Fibroblast of gingiva (primary cell): ENCODE data around the gene GRID1.
"Not testable (repeated sequence)": the region's sequence is repeated elsewhere in the genome, so short reads cannot be mapped to it uniquely, and the experiment has no call there.

Experiments used
- DNase-seq: peaks from one replicate; pipeline ENCODE4 v3.0.0-alpha.2; 2011; ENCODE audit warnings: low read depth

GRID1 gene

DNA sequence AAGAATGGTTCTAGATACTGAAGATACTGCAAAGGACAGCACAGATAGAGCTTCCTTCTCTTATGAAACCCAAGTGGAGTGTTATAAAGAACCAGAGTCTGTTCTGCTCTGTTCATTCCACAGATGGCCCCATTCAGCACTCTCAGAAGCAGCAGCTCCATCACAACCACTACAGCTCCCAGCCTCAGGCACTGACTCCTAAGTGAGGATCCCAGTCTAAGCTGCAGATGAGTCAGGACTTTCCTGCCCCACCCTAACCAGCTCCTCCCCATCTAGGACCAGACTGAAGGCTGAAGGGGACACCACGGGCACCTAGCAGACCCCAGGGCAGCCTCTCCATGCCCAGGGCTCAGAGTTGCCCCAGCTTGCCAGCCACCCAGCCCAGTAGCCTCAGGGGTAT lies 379.8 kb downstream of the GRID1 start:
- DNase-seq: no peak

- DNase-seq: no peak
Measured at GRCh38 chr10:85983051-85983450, 383.5 kb downstream of the GRID1 start.

- no peak for DNase-seq
Measured at GRCh38 chr10:85979598-85979997, 387.0 kb downstream of the GRID1 start.

DNA sequence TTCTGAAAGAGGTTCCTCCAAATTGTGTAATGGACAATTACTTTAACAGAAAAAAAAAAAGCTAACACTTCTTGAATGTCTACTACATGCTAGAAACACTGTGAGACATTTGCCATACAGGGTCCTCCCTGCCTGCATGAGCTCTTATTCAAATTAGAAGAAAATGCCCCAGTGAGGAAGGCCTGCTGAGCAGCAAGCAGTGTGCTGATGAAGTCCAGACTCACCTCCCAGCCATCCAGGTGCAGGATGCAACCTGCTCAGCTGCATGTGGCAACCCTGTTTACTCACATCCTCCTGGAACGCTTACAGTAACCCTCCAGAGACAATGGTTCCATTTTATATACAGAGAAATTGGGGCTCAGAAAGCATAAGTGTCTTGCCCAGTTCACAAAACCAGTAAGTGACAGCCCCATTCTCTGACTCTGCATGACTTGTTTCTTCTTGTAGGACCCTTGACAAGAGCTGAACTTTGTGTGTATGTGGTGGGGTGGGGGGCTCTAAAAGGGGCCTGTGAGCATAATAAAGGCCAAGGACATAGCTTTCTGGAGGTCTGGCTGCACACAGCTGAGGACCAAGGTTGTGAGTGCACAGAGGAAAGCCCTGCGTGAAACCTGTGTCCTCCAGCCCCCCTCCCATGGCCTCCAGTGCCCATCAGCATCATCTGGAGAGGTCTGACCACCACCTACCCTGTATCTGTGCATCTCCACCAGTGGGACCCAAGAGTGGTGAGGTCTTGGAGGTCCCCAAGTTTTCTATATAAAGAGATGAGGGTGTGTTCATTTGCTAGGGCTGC lies 387.8 kb downstream of the GRID1 start:
- DNase-seq: no peak

DNA sequence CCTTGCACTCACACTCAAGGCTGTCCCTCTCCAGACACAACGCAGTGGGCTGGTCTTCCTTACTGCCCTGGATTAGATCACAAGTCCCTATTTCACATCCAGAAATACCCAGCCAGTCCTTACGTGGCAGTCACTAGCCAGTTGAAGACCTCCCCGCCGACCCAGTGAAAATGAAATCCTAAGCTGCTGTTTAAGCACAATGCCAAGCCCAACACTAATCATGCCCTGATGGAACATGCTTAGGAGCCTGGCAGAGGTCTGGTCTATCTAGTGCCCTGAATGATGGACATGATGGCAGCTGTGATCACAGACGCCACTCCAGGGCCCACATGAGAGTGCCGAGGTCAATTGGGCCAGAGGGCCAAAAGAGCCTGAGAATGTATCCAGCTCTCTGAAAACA lies 389.0 kb downstream of the GRID1 start:
- no peak for DNase-seq

- no peak for DNase-seq
Measured at GRCh38 chr10:85976267-85976793, 390.3 kb downstream of the GRID1 start.

- DNase-seq: no peak
Measured at GRCh38 chr10:85971494-85971893, 395.1 kb downstream of the GRID1 start.

GRCh38 chr10:85967594-85967993 lies 399.0 kb downstream of the GRID1 start:
- DNase-seq: no peak

- no peak for DNase-seq
Measured at GRCh38 chr10:85961479-85962067, 405.0 kb downstream of the GRID1 start.

DNA sequence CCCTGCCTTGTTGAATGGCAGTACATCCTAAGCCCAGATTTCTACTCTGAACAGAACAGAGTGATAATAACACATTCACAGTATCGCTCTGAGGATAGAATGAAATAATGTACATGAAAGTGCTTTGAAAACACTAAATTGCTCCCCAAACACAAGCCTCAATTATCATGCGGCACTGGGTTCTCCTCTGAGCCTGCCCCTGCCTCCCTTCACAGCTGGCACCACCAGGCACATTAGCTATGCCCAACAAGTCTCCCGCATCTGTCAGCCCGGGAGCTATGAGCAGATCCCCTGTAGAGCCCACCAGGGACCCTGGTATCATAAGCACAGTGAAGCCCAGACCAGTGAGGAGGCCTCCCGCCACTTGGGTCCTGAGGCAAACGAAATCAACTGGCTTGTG lies 405.5 kb downstream of the GRID1 start:
- DNase-seq: no peak

GRCh38 chr10:85959239-85959638 lies 407.4 kb downstream of the GRID1 start:
- DNase-seq: no peak

DNA sequence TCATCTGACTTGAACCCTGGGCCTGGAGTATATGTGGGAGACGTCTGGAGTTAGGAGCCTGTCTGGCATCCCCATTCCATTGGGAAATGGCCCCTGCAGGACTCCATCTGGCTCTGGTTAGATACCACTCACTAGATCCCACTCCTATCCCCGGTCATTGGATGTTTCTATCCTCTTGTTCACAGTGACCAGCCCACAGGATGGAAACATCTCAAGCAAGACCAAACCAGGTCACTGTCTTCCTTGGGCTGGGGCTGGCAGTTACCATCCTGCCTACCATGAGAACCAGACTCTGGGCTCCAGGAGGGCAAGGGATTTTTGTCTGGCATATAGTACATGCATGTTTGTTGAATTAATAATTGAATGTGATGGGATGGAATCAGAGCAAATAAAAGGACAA lies 415.7 kb downstream of the GRID1 start:
- DNase-seq: no peak

GRCh38 chr10:85946713-85947326 lies 419.8 kb downstream of the GRID1 start:
- DNase-seq: no peak

- no peak for DNase-seq
Measured at GRCh38 chr10:85936161-85936560, 430.4 kb downstream of the GRID1 start.

DNA sequence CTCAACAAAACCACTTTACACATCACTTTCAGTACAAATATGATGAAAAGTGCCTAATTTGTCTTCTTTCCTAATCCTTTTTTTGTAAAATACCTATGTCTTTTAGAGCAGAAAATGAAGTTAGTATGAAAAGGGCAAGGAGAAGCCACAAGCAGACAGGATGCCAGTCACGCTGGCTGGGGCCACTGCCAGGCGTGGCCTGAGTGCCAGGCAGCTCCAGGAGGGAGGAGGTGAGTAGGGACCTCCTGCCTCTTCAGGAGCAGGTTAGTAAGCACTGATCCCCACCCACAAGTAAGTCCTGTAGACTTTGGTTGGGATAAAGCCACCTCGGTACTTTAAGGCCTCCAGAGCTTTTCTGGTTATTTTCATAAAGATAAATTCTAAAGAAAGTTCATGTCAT lies 432.0 kb downstream of the GRID1 start:
- no peak for DNase-seq

DNA sequence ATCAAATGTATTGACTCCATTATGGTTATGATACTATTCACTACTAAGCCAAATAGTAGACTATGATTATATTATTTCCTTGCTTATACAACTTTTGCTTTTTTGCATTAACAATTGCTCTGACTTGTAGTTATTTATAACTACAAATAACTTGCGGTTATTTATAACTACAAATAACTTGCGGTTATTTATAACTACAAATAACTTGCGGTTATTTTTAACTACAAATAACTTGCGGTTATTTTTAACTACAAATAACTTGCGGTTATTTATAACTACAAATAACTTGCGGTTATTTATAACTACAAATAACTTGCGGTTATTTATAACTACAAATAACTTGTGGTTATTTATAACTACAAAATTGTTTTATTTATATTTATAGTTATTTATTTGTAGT lies 436.6 kb downstream of the GRID1 start:
- not testable (repeated sequence) for DNase-seq

- no peak for DNase-seq
Measured at GRCh38 chr10:85927952-85928665, 438.5 kb downstream of the GRID1 start.

GRCh38 chr10:85926986-85927385 lies 439.6 kb downstream of the GRID1 start:
- DNase-seq: no peak

- no peak for DNase-seq
Measured at GRCh38 chr10:85926136-85926535, 440.5 kb downstream of the GRID1 start.

GRCh38 chr10:85925201-85925750 lies 441.3 kb downstream of the GRID1 start:
- no peak for DNase-seq

GRCh38 chr10:85924382-85925102 lies 442.1 kb downstream of the GRID1 start:
- no peak for DNase-seq
